ENCODE results near the gene RAD18. TPM values are rescaled to one million over a fixed set of nuclear protein-coding genes. Genes with fewer than 3 reads are reported as not detected.

Gene RAD18
- total RNA-seq, 1 experiment from 2014 or later: 25.8 TPM

GRCh38 chr3:8914491-8914890 lies 48.8 kb downstream of the RAD18 start:
- H3K27ac Mint-ChIP-seq (ENCODE audit: unreplicated experiment): no peak overlapping the region
- CTCF ChIA-PET: interaction anchor here (0.6 kb wide), 1 partner anchor 606 kb away, joined by 5 read pairs; no protein-coding TSS in a partner anchor
- no peaks in the 10 kb centered on the region for H3K36me3 Mint-ChIP-seq (ENCODE audit: insufficient read depth, unreplicated experiment)
- no peak overlapping the region for H3K4me3 Mint-ChIP-seq (ENCODE audit: low read depth, unreplicated experiment)
- H3K27me3 Mint-ChIP-seq (ENCODE audit: unreplicated experiment): no peaks in the 10 kb centered on the region
- intact Hi-C loops (cut with micrococcal nuclease; ENCODE audit: unreplicated experiment): no loop called here
- TF ChIP-seq CTCF (IDR thresholded peaks at IDR 0.05; ENCODE audit: unreplicated experiment): no peak
- no peaks in the 10 kb centered on the region for H3K4me1 Mint-ChIP-seq (ENCODE audit: low read depth, unreplicated experiment)
- BruUV-seq (replicated peaks): no TSS peak
- no peaks in the 10 kb centered on the region for H3K9me3 Mint-ChIP-seq (ENCODE audit: low read depth, unreplicated experiment)
- no peak for DNase-seq

- no peaks in the 10 kb centered on the region for H3K36me3 Mint-ChIP-seq (ENCODE audit: insufficient read depth, unreplicated experiment)
- no peaks in the 10 kb centered on the region for H3K27me3 Mint-ChIP-seq (ENCODE audit: unreplicated experiment)
- intact Hi-C loops (cut with micrococcal nuclease; ENCODE audit: unreplicated experiment): no loop called here
- no peaks in the 10 kb centered on the region for H3K4me1 Mint-ChIP-seq (ENCODE audit: low read depth, unreplicated experiment)
- TF ChIP-seq CTCF (IDR thresholded peaks at IDR 0.05; ENCODE audit: unreplicated experiment): no peak
- DNase-seq: no peak
- BruUV-seq (replicated peaks): no TSS peak
- H3K9me3 Mint-ChIP-seq (ENCODE audit: low read depth, unreplicated experiment): no peaks in the 10 kb centered on the region
- CTCF ChIA-PET: interaction anchor here (0.8 kb wide), 1 partner anchor 8 kb away, joined by 3 read pairs; no protein-coding TSS in a partner anchor
- no peak overlapping the region for H3K4me3 Mint-ChIP-seq (ENCODE audit: low read depth, unreplicated experiment)
- no peak overlapping the region for H3K27ac Mint-ChIP-seq (ENCODE audit: unreplicated experiment)
Observed at GRCh38 chr3:8911781-8912180, 51.5 kb downstream of the RAD18 start.

GRCh38 chr3:8909160-8909559 lies 54.1 kb downstream of the RAD18 start:
- no peak overlapping the region for H3K4me3 Mint-ChIP-seq (ENCODE audit: low read depth, unreplicated experiment)
- CTCF ChIA-PET: no interaction called here
- H3K27ac Mint-ChIP-seq (ENCODE audit: unreplicated experiment): no peak overlapping the region
- TF ChIP-seq CTCF (IDR thresholded peaks at IDR 0.05; ENCODE audit: unreplicated experiment): no peak
- no peak for DNase-seq
- no peaks in the 10 kb centered on the region for H3K36me3 Mint-ChIP-seq (ENCODE audit: insufficient read depth, unreplicated experiment)
- no peaks in the 10 kb centered on the region for H3K4me1 Mint-ChIP-seq (ENCODE audit: low read depth, unreplicated experiment)
- BruUV-seq (replicated peaks): no TSS peak
- no peaks in the 10 kb centered on the region for H3K27me3 Mint-ChIP-seq (ENCODE audit: unreplicated experiment)
- H3K9me3 Mint-ChIP-seq (ENCODE audit: low read depth, unreplicated experiment): no peaks in the 10 kb centered on the region
- intact Hi-C loops (cut with micrococcal nuclease; ENCODE audit: unreplicated experiment): no loop called here

- intact Hi-C loops (cut with micrococcal nuclease; ENCODE audit: unreplicated experiment): no loop called here
- CTCF ChIA-PET: interaction anchor here (1.0 kb wide), 1 partner anchor 9 kb away, joined by 3 read pairs; no protein-coding TSS in a partner anchor
- Mint-ChIP-seq H3K27me3 (ENCODE audit: unreplicated experiment) (no peaks in the 10 kb centered on the region), H3K4me1 (ENCODE audit: low read depth, unreplicated experiment) (no peaks in the 10 kb centered on the region), H3K27ac (ENCODE audit: unreplicated experiment) (no peak overlapping the region), H3K9me3 (ENCODE audit: low read depth, unreplicated experiment) (no peaks in the 10 kb centered on the region), H3K4me3 (ENCODE audit: low read depth, unreplicated experiment) (no peak overlapping the region), H3K36me3 (ENCODE audit: insufficient read depth, unreplicated experiment) (no peaks in the 10 kb centered on the region)
- no peak for DNase-seq
- TF ChIP-seq CTCF (IDR thresholded peaks at IDR 0.05; ENCODE audit: unreplicated experiment): no peak
- no TSS peak for BruUV-seq (replicated peaks)
Observed at GRCh38 chr3:8903191-8903590, 60.1 kb downstream of the RAD18 start.
